IMR-90 (cell line): ENCODE results near the gene SLC47A2. TPM values are rescaled to one million over a fixed set of nuclear protein-coding genes. Genes with fewer than 3 reads are reported as not detected.

Source experiments
- ATAC-seq: fragments of 200-7000 bp; cut with Tn5 transposase; 2 replicates; pipeline ENCODE4 v1.9.1; 2020; ENCODE audit warnings: low read depth, mild to moderate bottlenecking, moderate library complexity
- BruUV-seq: library from RNA; stranded (reverse); fragments of 400-500 nt; replicated peaks from 2 replicates; lab custom pipeline; 2021; lab: Mats Ljungman, UMichigan
- CTCF ChIA-PET: fragments of 300-600 bp; formaldehyde crosslinking; extraction: SDS; loops from one replicate; lab custom pipeline; 2021; ENCODE audit warnings: antibody characterized with exemption; lab: Yijun Ruan, JAX
- POLR2A ChIA-PET: fragments of 300-600 bp; sonication (Branson Sonifier 250); formaldehyde crosslinking; loops from one replicate; lab custom pipeline; 2022; ENCODE audit warnings: antibody characterized with exemption; ENCODE audit not compliant: unreplicated experiment; lab: Charles Lee
- DNase-seq: peaks from one replicate; pipeline ENCODE4 v3.0.0; 2013
- H2AFZ ChIP-seq: replicated peaks from 2 replicates; pipeline ENCODE3; 2013; ENCODE audit warnings: low read length, mild to moderate bottlenecking; ENCODE audit not compliant: poor library complexity
- H2AK5ac ChIP-seq: 2 replicates; pipeline ENCODE4 v1.6.1; 2013; ENCODE audit warnings: low read depth, low read length, inconsistent platforms
- H2AK9ac ChIP-seq: replicated peaks from 2 replicates; pipeline ENCODE3; 2013; ENCODE audit warnings: mild to moderate bottlenecking, low read depth, low read length, moderate library complexity; ENCODE audit not compliant: poor library complexity
- H2BK120ac ChIP-seq: 2 replicates; pipeline ENCODE4 v1.6.1; 2013; ENCODE audit warnings: low read depth, low read length, inconsistent platforms
- H2BK15ac ChIP-seq: 3 replicates; pipeline ENCODE4 v1.6.1; 2013; ENCODE audit warnings: low read depth, low read length, inconsistent platforms
- H2BK20ac ChIP-seq: 2 replicates; pipeline ENCODE4 v1.6.1; 2013; ENCODE audit warnings: low read depth, mild to moderate bottlenecking, inconsistent platforms, low read length, moderate library complexity
- H2BK5ac ChIP-seq: 2 replicates; pipeline ENCODE4 v1.6.1; 2013; ENCODE audit warnings: mild to moderate bottlenecking, low read depth, low read length, inconsistent platforms; ENCODE audit not compliant: poor library complexity, severe bottlenecking
- H3K14ac ChIP-seq: replicated peaks from 2 replicates; pipeline ENCODE4 v1.6.1; 2013; ENCODE audit warnings: low read depth, low read length, inconsistent platforms
- H3K18ac ChIP-seq: 2 replicates; pipeline ENCODE4 v1.6.1; 2013; ENCODE audit warnings: low read depth, low read length, control low read depth
- H3K23ac ChIP-seq: 2 replicates; pipeline ENCODE4 v1.6.1; 2013; ENCODE audit warnings: low read depth, low read length, inconsistent platforms
- H3K27ac ChIP-seq: 2 replicates; pipeline ENCODE4 v1.5.1; 2013; ENCODE audit warnings: mild to moderate bottlenecking, control low read depth, low read length; ENCODE audit not compliant: insufficient read depth
- H3K27me3 ChIP-seq: 2 replicates; pipeline ENCODE4 v1.6.1; 2013; ENCODE audit warnings: low read length; ENCODE audit not compliant: control insufficient read depth, insufficient read depth
- H3K36me3 ChIP-seq: 2 replicates; pipeline ENCODE4 v1.6.1; 2013; ENCODE audit warnings: low read length, mixed read lengths; ENCODE audit not compliant: control insufficient read depth, insufficient read depth
- H3K4ac ChIP-seq: 2 replicates; pipeline ENCODE4 v1.6.1; 2013; ENCODE audit warnings: low read depth, low read length, inconsistent platforms
- H3K4me1 ChIP-seq: 2 replicates; pipeline ENCODE4 v1.6.1; 2013; ENCODE audit warnings: low read length, mixed read lengths; ENCODE audit not compliant: control insufficient read depth, insufficient read depth
- H3K4me2 ChIP-seq: 2 replicates; pipeline ENCODE4 v1.6.1; 2013; ENCODE audit warnings: low read depth, mild to moderate bottlenecking, control low read depth, low read length, moderate library complexity
- H3K4me3 ChIP-seq: 2 replicates; pipeline ENCODE4 v1.5.1; 2013; ENCODE audit warnings: low read depth, mild to moderate bottlenecking, control low read depth, low read length, moderate library complexity; ENCODE audit not compliant: insufficient read depth
- H3K56ac ChIP-seq: 2 replicates; pipeline ENCODE4 v1.6.1; 2013; ENCODE audit warnings: low read length, inconsistent platforms; ENCODE audit not compliant: insufficient read depth; ENCODE audit errors: extremely low read depth
- H3K79me1 ChIP-seq, 2 experiments: 2 replicates each; pipeline ENCODE4 v1.6.1; 2013; ENCODE audit warnings: low read length in 2 of 2, inconsistent platforms in 1 of 2, low read depth in 1 of 2
- H3K9ac ChIP-seq: 2 replicates; pipeline ENCODE4 v1.6.1; 2013; ENCODE audit warnings: low read depth, low read length, control low read depth
- H3K9me1 ChIP-seq: 2 replicates; pipeline ENCODE4 v1.6.1; 2013; ENCODE audit warnings: low read length, inconsistent platforms; ENCODE audit not compliant: insufficient read depth
- H3K9me3 ChIP-seq: 2 replicates; pipeline ENCODE4 v1.6.1; 2013; ENCODE audit warnings: low read length; ENCODE audit not compliant: control insufficient read depth, insufficient read depth
- H4K20me1 ChIP-seq: 2 replicates; pipeline ENCODE4 v1.6.1; 2013; ENCODE audit warnings: low read length, inconsistent platforms; ENCODE audit not compliant: insufficient read depth
- H4K5ac ChIP-seq: 2 replicates; pipeline ENCODE4 v1.6.1; 2013; ENCODE audit warnings: mild to moderate bottlenecking, low read depth, low read length, control low read depth
- H4K8ac ChIP-seq, 2 experiments: 2 replicates each; pipeline ENCODE4 v1.6.1; 2013; ENCODE audit warnings: low read depth in 2 of 2, low read length in 2 of 2, control low read depth in 1 of 2, inconsistent platforms in 1 of 2
- H4K91ac ChIP-seq: 2 replicates; pipeline ENCODE4 v1.6.1; 2013; ENCODE audit warnings: low read depth, low read length, inconsistent platforms; ENCODE audit not compliant: insufficient read depth
- BHLHE40 ChIP-seq: fragments of 150-350 bp; IDR thresholded peaks from 2 replicates; pipeline ENCODE4 v1.6.1; 2016; ENCODE audit warnings: mild to moderate bottlenecking, low read depth, low read length
- FOS ChIP-seq: fragments of 150-350 bp; IDR thresholded peaks from 2 replicates; pipeline ENCODE4 v1.6.1; 2016; ENCODE audit warnings: low read depth, low read length
- MXI1 ChIP-seq: IDR thresholded peaks from 2 replicates; pipeline ENCODE4 v1.6.1; 2012; ENCODE audit warnings: low read depth, mild to moderate bottlenecking, low read length, moderate library complexity, borderline replicate concordance
- POLR2A ChIP-seq: IDR thresholded peaks from 2 replicates; pipeline ENCODE4 v1.6.1; 2012; ENCODE audit warnings: mild to moderate bottlenecking, low read depth, low read length
- RCOR1 ChIP-seq: IDR thresholded peaks from 2 replicates; pipeline ENCODE4 v1.6.1; 2012; ENCODE audit warnings: mild to moderate bottlenecking, low read length, improper control_type of control experiment; ENCODE audit not compliant: insufficient replicate concordance
- RFX5 ChIP-seq: IDR thresholded peaks from 2 replicates; pipeline ENCODE4 v1.8.0; 2012; ENCODE audit warnings: low read depth, mild to moderate bottlenecking, low read length, moderate library complexity
- USF2 ChIP-seq: fragments of 150-350 bp; IDR thresholded peaks from 2 replicates; pipeline ENCODE4 v1.6.1; 2017; ENCODE audit warnings: mild to moderate bottlenecking, antibody characterized with exemption, low read length, low read depth
- WGBS, 2 experiments: methylation state at CpG; one replicate each; pipeline versions ENCODE4 v1.1.5 to v1.1.7; 2013; ENCODE audit warnings: missing lambda C conversion rate in 2 of 2; ENCODE audit not compliant: insufficient read length in 1 of 2; ENCODE audit errors: extremely low coverage in 2 of 2; 5-methylcytosine and 5-hydroxymethylcytosine counted together
- dilution Hi-C: fragments of 300-500 bp; cut with HindIII; formaldehyde crosslinking; loops from one replicate; pipeline ENCODE4 v1.14.3; 2018; ENCODE audit warnings: low sequenced_read_pairs; ENCODE audit not compliant: unreplicated experiment
- in situ Hi-C: fragments of 300-500 bp; cut with MboI; formaldehyde crosslinking; loops from 3 replicates; pipeline ENCODE4 v1.14.3; 2019; ENCODE audit warnings: low sequenced_read_pairs, inconsistent platforms, mixed read lengths
- intact Hi-C: fragments of 100-400 bp; cut with micrococcal nuclease; formaldehyde crosslinking; loops from 2 replicates; pipeline ENCODE4 v1.10.0; 2022
- polyA plus RNA-seq, 3 experiments: library from polyadenylated mRNA; depleted of rRNA; stranded (reverse); fragments of >200 nt; gene quantifications; 2 replicates each; pipeline ENCODE4 v1.2.3, GENCODE V29; 2012; ENCODE audit warnings: low replicate concordance in 1 of 3
- total RNA-seq: library from RNA; depleted of rRNA; stranded (reverse); fragments of >200 nt; gene quantifications from 2 replicates; pipeline ENCODE4 v1.2.3, GENCODE V29; 2012
- TF ChIP-seq, protein P1 (sequence below): fragments of 150-350 bp; IDR thresholded peaks from 2 replicates; pipeline ENCODE4 v1.6.1; 2016; ENCODE audit warnings: low read depth, mild to moderate bottlenecking, low read length, moderate library complexity, borderline replicate concordance

Gene SLC47A2
- total and polyA plus RNA-seq, 2 of the 4 experiments (the other 2 are of a cell fraction): not detected

DNA sequence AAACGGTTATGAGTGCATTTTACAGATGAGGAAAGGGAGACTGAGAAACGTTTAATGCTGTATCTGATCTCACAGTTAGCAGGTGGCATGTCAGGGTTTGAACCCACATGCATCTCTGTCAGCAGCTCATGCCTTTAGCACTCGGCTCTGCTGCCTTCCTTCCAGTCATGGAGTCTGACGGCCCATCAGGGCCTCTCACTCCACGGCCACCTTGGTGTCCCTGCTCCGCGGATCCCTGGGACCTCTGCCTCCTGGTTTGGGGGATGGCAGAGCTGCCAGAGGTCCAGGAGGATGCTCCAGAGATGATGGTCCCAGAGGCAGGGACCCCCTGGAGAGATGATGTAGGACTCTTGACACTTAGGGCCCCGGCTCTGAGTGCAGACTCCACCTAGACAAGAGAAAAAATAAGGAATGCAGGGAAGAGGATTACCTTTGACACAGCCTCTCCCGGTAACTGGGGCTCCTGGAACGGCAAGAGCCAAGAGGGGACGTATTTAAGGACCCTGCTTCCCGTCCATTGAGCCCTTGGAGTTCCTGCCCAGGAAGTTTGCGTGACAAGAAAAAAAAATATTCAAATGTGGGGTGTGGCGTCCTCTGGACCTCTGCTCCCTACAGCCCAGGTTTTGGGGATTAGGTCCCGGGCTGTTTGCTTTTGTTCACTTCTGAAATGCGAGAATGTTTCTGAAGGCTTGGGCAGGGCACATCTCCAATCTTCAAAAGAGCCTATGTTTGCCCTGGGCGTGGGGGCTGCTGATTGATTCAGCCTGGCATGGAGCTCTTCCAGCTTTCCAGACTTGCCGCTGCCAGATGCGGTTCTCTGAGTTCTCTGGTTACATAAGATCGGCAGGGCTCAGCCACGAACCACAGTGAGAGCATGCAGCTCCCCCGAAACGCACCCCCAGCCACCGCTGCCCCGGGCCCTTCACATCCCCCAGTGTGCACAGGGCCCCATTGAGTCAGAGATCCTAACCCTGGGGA lies 31.7 kb upstream of the SLC47A2 start, which contains the start of gene ALDH3A1:
Gene ALDH3A1, minus strand, starts transcription at position 470 of the 978 bp plus-strand sequence. CDS start 3,169 bp downstream, outside the sequence.
- no peak within 1 kb of the TSS for H3K4me2 ChIP-seq

More for the DNA sequence above, 31.7 kb upstream of the SLC47A2 start, which contains the start of gene ALDH3A1:
- Histone ChIP-seq H2BK5ac (no peak within 1 kb of the TSS), H2AK9ac (no peak within 1 kb of the TSS), H3K4me3 (no peak within 1 kb of the TSS), H4K8ac (no peak within 1 kb of the TSS), H3K9ac (no peak within 1 kb of the TSS), H3K18ac (no peak within 1 kb of the TSS), H3K9me1 (no peaks in the 10 kb centered on the region), H2AFZ (no peak within 1 kb of the TSS), H4K5ac (no peak within 1 kb of the TSS), H3K36me3 (no peaks in the 10 kb centered on the region), H2BK15ac (no peak within 1 kb of the TSS), H2BK20ac (no peak within 1 kb of the TSS), H2AK5ac (no peak within 1 kb of the TSS), H4K20me1 (no peaks in the 10 kb centered on the region; the same call in 1 of the 2 replicates), H3K79me1 (no peaks in the 10 kb centered on the region), H3K27me3 (peaks cover 38% of the 10 kb centered on the region), H3K14ac (no peak within 1 kb of the TSS), H4K91ac (no peak within 1 kb of the TSS), H3K56ac (no peak within 1 kb of the TSS), H3K23ac (no peak within 1 kb of the TSS), H3K27ac (no peak within 1 kb of the TSS), H3K9me3 (no peaks in the 10 kb centered on the region), H3K4ac (no peak within 1 kb of the TSS), H3K4me1 (peaks cover 3% of the 10 kb centered on the region), H2BK120ac (no peak within 1 kb of the TSS)
- in situ Hi-C loops (no loop called here), dilution Hi-C loops (no loop called here), intact Hi-C loops (no loop called here)
- ChIA-PET POLR2A (no interaction called here), CTCF (no interaction called here)
- WGBS, 2 experiments: 33% methylated on average over 7 of the region's 25 CpGs; no CpG with 5 or more reads in 1 of the 2 experiments
- BruUV-seq: no TSS peak
- ATAC-seq: no peak
- no peak for TF ChIP-seq BHLHE40
- no peak for TF ChIP-seq RCOR1
- TF ChIP-seq POLR2A: no peak
- no peak for TF ChIP-seq RFX5
- TF ChIP-seq, protein P1, sequence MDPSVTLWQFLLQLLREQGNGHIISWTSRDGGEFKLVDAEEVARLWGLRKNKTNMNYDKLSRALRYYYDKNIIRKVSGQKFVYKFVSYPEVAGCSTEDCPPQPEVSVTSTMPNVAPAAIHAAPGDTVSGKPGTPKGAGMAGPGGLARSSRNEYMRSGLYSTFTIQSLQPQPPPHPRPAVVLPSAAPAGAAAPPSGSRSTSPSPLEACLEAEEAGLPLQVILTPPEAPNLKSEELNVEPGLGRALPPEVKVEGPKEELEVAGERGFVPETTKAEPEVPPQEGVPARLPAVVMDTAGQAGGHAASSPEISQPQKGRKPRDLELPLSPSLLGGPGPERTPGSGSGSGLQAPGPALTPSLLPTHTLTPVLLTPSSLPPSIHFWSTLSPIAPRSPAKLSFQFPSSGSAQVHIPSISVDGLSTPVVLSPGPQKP: no peak
- TF ChIP-seq MXI1: no peak
- TF ChIP-seq USF2: no peak
- no peak for TF ChIP-seq FOS
- no peak for DNase-seq
